Stimulated activated CD4-positive, alpha-beta T cell treated with anti-CD3 and anti-CD28 coated beads, TNF-alpha, amount 100 ng/mL, for 1 hour (primary cell): ENCODE measurements around the gene DDX51.

Experiments used
- DNase-seq, 3 donors: peaks; one replicate each; pipeline ENCODE4 v3.0.0-alpha.2; 2020; ENCODE audit warnings: low read depth in 3 of 3, low spot score in 1 of 3

Gene DDX51

DNA sequence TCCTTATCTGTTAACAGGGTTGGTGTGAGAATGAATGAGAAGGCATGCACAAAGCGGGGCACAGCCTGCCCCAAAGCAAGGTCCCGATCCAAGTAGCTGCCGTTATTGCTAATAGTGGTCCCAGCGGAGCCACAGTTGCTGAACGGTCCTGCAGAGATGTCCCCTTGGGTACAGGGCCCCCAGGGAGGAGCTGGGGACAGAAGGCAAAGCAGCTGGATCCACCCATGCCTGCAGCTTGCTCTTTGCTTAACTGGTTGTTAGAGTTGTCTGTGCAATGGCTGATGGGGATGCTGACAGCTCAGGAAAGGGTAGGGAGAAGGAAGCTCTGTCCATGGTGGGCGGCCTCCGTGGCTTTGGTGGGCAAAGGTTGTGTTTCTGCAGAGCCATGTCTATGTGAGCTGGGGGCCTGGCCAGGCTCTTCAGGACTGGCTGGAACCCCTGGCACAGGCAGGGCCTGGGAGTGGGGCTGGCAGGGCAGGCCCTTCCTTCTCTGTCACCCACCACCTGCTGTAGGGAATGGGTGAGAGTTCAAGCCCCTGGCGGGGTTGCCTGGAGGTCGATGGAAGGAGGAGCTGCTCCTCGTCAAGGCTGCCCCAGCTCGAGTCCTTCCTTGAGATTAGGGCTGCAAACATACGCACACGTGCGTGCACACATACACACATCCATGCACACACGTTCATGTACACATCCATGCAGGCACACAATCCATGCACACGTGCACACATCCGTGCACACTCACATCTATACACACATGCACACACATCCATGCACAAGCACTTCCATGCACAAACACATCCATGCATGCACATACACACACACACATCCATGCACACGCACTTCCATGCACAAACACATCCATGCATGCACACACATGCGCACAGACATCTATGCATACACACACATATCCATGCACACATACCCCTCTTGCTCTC is 35.6 kb upstream of the DDX51 start:
- DNase-seq, result no peak

DNA sequence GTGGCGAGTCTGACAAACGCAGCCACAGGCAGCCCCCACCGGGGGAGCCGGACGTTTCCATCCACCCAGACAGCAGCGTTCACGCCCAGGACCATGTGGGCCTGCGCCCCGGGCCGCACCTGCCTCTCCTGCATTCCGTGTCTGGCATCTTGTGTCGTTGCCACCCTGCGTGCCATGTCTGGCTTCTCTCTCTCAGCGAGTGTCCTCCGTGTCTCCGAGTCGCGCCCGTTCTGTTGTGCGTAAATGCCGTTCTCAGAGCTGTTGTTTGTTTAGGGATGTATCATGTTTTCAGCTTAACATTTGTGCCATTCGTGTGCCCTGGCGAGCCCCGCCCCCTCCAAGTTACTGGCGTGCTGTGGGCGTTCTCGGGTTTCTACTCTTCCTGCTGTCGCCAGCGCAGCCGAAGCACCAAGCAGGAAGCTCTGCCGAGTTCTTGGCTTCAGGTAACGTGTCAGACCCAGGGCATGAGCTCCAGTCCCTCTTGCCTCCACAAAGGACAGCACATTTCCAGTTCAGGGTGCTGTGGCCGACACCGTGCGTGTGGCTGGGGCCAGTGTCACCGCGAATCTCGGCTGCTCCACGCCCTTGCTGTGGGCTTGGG is 34.8 kb upstream of the DDX51 start:
- peak in 1 of 3 donors; percentile 22 for DNase-seq

DNA sequence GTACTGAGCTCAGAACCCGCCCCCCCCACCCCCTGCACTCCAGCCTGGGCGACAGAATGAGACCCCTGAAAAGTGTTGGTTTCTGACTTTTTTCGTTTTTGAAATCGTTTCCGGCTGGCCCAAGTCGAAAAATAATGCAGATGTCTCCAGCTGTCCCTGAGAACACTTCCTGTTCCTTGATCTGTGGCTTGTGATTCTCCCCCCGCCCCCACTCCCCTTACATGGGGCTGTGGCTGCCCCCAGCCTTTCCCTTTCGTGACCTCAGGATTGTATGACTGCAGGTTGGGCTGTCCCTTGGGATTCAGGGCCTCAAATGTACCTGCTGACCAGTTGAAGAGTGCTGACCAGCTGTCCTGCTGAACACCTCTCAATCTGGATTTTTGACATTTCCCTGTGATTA is 34.2 kb upstream of the DDX51 start:
- DNase-seq, result no peak

DNA sequence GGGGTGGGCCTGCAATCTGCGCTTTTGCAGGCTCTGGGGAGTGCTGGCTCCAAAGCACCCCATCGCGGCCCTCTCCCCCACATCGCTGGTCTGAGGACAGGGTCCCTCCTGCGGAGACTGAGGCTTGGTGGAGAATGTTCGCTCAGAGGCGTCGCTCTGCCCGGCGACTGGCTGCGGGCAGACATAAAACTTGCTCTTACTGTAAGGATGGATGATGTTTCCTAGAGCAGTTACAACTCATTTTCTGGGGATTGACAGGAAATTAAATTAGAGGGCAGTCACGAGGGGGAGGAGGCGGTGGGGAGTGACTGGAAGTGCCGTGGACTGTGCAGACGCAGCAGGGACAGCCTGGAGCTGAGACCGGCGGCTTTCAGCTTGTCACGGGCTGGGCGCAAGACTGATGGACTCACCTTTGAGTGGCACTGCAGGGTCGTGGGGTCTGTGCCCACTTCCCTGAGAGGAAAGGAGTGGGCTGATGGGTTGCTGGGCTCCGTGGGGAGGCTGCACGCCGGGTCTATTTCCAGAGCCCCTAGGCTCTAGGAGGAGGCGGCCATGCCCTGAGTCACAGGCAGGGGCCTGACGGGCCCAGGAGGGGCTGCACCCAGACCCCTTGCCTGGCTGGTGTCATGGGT is 32.9 kb upstream of the DDX51 start:
- DNase-seq, result no peak

DNA sequence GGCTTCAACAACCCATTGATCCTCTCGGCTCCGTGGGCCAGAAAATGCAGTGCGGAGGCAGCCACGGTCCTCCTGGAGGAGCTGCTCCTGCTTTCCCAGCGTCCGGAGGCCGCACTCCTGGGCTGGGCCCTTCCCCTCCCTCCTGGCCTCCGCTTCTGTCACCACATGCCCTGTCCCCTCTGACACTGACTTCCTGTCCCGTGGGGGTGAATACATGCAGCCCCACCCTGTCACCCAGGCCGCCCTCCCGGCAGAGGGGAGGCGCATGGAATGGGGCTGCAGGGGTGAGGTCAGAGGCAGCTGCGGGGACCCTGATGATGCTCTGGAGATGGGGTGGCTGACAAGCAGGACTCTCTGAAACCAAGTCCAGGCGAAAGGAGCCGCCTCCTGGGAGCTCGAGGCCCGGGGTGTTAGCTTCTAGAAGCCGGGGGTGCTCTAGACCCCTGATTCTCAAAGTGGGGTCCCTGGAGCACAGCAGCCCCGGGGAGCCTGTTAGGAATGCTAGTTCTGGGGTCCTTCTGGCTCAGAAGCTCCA is 32.3 kb upstream of the DDX51 start:
- no peak for DNase-seq

DNA sequence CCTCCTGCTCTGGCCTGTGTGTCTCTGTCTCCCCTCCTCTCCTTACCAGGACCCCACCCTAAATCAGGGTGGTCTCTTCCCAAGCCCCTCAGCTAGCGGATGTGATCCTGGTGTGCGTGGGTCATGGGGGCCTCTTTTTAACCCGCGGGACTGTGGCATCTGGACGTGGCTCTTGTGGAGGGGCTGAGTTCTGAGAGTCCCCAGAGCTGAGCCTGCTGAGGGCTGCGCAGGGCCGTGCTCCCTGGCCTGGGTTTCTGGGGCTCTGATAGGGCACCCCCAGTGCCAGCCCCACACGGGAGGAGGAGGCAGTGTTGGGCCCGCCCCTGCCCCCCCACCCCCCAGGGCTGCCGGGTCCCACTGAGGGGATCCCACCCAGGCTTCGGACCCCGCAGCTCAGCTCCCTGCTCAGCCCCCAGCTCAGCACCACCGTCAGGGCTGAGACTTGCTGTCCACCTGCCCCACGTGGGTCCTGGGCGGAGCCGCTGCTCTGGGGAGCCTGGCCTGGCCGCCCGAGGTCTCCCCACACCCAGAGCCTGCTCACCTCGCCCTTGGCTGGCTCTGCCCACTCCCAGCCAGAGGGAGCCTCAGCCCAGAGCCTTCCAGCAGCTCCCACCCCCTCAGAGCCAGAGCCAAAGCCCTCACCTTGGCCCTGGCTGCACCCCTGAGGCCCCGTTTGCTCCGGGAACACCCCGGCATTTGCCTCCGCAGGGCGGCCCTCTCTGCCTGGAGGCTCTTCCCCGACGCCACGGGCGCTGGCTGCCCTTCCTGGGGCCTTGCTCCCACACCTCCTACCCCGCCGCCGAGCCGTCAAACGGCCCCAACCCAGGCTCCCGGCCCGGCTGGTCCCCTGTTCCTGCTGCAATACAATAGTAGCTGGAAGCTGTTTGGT is 31.6 kb upstream of the DDX51 start:
- no peak for DNase-seq

DNA sequence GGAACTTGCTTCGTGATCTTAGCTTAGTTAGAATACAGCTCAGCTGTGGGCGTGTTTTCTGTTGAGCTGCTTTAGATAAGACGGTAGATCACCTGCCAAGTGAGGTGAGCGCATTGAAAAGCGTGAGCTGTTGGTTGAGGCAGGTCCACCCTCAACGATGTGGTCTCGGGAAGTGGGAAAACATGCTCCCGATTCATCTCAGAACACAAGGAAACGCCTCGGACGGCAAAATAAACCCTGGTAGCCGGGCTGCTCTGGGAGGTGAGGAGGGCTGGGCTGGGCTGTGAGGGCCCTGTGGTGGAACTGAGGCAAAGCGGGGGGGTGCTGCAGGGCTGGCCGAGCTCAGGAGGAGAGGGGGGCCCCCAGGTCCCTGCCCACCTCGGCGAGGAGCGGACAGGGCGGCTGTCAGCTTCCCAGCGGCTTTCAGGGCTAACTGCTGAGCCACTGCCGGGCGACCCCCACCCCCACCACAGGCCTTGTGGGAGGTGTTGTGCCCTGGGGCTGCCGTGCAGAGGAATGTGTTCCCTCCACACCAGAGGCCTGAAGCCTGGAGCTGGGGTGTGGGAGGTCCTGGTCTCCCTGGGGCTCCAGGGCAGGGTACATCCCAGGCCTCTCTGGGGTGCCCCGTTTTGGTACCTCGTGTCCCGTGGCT is 30.8 kb upstream of the DDX51 start:
- DNase-seq, result no peak

DNA sequence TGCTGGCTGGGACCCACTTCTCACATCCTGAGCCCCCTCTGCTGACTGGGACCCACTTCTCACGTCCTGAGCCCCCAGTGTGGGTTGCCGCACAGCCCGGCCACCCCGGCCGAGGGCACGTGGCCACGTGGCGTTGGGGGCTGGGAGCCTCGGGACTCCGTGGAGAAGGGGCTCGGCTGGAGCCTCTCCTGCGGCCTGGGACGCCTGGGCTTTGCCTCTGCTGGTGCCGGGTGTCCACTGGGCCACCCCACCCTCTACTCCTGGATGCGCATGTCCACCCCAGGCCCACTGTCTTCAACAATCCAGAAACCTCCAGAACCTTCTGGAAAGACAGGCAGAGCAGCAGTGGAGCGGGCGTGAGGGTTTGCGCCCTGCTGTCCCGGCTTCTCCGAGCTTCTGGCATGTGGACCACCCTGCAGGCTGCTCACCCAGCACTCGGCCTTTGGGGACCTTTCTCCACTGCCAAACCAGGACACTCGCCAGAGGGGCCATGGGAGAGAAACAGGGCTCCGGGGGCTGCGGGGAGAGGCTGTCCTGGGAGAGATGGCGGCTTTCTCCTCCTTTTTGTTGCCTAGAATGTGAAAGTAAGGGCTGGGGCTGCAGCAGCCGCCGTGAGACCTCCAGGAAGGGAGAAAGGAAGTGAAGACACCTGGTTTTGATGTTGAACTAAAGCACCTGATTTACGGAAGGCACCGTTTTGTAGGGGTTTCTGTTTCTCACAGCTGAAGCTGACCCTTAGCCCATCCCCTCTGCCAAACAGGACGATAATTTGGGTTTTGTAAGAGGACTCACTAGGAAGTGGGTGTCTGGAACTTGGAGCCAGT is 30.1 kb upstream of the DDX51 start:
- DNase-seq, result no peak

DNA sequence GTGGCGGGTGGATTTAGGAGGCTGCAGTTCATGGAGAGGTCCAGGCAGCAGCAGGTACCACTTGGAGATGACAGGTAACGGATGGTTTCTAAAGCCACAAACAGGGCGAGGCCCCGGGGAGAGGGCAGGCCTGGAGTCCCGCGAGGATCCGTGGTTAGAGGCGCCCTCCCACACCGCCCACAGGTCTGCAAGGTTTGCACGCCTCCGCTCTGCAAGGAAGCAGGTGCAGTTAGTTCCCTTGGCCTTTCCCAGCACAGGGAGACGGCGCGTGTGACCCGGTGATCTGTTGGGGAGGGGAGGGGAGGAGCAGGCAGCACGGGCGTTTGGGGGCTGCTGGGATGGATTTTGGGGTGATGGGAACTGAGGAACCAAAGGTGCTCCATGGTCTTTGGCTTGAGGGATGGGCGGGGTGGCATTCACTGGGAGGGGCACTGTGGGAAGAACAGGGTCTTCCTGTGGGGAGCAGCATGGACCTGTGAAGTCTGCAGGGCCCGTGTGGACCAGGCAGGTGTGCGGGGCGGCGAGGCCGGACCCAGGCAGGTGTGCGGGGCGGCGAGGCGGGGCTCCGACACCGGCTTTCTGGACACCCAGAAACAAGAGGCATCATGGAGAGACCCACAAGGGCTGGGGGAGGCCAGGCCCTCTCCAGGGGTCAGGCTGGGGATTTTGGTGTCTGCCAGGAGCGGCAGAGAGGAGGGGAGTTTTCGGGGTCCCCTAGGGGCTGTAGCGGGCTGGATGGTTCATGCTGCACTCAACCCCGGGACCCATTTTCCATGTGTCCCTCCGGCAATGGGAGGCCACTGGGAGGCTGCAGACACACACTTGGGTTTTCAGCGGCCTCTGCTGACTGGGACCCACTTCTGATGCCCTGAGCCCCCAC is 29.3 kb upstream of the DDX51 start:
- no peak for DNase-seq

DNA sequence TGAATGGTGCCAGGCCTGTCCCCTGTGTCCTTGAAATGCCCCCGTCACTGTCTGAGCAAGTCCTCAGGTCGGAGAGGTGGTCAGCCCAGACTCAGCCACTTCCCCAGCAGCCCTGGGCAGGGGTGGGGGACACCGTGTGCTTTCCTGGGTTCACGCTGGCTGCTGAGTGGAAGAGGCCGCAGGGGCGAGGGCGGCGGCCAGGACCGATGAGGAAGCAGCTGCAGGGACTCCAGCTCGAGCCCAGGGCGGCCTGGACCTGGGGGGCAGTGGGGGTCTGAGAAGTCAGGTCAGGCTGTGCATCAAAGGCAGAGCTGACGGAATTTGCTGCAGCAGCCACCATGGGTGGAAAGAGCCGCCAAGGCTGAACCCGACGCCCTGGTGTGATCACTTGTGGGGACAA is 28.5 kb upstream of the DDX51 start:
- no peak for DNase-seq

DNA sequence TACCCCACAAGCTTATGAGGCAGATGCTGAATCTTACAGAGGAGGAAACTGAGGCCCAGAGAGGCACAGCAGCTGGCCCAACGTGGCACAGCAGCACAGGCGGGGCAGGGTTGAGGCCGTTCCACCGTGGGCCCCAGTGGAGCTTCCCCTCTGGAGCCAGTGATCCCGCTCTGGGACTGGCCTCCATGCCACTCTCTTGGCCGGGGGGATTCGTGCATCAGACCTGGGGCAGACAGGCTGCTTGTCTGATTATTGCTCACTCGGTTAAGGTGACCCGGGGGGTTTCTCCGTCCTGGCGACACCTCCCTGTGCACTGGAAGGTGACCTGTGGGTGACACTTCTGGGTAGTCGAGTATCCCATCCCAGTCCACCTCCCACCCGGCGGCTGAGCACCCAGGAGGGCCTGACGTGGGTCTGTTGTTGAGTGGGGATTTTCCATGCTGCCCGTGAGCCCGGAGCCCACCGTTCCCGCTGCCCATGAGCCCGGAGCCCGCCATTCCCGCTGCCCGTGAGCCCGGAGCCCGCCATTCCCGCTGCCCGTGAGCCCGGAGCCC is 27.9 kb upstream of the DDX51 start:
- DNase-seq, result no peak

DNA sequence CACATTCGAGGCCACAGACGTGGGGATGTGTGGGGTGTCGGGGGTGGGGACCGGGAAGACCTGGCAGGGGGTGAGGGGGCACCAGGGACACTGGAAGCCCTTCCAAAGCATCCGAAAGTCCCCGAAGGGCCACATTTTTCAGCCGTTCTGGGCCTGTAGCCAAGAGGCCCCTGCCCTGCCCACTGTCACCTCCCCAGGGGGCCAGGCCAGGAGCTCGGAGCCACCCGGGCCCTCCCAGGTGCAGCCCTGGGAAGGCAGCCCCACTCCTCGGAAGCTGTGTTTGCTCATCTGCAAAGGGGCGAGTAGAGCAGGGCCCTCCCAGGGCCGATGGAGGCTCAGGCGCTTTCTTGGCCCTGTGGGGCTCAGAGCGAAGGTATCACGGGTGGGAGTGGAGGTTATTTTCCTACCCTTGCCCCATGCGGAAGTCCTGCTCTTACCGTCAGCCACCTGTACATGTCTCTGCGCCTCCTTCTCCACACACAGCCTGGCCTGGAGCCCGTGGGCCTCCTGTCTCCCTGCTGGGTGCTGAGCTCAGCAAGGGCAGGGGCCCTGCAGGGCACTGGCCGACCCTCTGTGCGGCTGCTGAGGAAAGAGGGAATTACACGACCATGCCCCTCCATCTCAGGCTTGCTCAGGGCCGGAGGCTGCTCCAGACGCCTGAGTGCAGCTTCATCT is 27.3 kb upstream of the DDX51 start:
- DNase-seq, result no peak

DNA sequence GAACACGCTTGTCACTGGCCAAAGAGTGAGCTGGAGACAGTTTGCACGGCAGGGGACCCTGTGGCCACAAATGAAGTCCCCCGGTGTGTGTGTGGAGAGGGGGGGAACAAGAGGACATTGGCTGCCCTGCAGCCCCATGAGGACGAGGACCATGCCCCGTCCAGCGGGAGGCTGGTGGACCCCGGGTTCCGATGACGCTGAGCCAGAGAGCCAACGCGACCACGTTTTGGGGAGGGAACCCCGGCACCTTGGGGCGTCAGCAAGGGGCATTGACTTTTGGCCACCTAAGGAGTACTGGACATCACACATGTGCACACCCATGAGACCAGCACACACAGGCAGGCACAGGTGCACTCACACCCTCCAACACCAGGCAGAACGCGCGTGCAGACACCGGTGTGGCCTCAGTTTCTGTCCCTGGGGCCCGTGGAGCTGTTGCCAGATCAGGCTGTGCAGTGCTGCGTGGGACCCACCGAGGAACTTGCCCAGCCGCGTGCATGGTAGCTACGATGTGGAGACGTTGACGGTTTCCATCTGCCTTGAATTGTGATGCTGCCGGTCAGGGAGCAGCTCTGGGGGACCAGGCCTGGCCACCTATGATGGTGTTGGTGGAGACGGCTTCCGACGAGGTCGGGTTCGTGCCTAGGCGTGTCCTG is 26.6 kb upstream of the DDX51 start:
- DNase-seq, result no peak

DNA sequence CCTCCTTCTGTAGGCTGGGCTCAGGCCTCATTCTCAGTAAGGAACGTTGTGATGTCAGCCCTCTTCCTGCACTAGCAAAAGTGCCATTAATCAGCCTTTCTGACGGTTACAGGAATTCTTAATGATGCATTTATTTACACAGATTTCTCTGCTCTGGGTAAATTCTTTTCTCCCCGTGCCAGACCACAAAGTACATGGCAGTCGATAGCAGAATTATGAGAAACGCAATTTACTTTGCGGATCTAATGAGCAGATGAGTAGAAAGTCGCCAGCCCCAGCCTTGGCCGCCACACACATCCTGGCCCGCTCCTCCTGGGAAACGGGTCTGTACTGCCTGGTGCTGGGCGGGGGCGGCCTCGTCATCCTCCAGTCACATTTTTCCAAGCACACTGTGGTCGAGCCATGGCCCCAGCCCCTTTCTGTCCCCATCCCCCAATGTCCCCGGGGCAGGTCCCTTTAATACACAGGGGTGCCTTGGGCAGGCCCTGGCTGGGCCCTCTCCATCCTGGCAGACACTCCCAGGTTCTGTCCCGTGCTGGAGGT is 26.0 kb upstream of the DDX51 start:
- DNase-seq, result no peak

DNA sequence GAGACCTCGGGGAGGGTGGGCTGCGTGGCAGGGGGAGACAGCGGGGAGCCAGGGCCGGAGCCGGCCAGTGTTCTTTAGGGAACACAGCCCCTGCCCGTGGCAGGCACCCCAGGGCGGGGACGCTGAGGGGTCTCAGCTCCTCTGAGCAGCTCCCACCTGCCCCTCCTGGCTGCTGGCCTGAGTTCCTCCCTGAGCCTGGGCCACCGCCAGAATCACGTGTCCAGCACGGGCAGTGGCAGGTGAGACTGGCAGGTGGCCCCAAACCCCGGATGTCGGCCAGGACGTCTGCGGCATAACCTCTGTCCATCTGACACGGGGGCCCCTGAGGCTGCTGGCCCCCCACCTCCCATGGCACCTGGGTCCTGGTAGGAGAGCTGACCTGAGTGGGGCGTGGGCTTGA is 25.3 kb upstream of the DDX51 start:
- no peak for DNase-seq

DNA sequence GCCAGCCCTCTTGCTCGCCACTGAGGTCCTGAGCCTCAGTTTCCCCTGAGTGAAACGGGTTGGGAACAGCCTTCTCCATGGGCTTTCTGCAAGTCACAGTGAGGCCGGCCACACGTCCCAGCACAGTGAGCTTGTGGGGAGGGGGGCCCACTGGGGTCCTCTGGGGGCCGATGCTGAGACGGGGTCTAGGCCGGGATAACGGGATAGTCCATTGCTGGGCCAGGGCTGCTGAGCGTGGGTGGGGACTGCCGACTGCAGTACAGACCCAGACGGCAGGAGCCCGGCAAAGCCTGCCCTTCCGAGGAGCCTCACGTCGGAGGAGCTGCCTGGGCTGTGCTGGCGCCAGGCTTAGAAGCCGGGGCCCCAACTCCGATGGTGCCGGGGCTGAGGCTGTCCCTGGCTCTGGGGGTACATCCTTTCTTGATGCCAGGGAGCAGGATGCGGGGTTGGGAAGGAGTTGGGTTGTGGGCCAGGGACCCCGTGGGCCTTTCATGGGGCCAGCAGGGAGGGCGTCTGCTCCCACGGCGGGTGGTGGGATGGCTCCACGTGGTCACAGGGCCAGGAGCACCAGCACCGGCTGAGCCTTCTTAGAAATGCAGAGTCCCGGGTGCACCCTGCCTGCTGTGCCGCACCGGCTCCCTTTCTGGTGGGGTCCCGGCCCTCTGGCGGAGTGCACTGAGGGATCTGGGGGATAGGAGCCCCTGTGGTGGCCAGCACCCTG is 24.4 kb upstream of the DDX51 start:
- no peak for DNase-seq
